Fibroblast of skin of scalp (primary cell): ENCODE results near the gene IGSF22.
"Not testable (repeated sequence)": the region's sequence is repeated elsewhere in the genome, so short reads cannot be mapped to it uniquely, and the experiment has no call there.

ENCODE experiments used
- DNase-seq: peaks from one replicate; pipeline ENCODE4 v3.0.0-alpha.2; 2013

The IGSF22 gene

DNA sequence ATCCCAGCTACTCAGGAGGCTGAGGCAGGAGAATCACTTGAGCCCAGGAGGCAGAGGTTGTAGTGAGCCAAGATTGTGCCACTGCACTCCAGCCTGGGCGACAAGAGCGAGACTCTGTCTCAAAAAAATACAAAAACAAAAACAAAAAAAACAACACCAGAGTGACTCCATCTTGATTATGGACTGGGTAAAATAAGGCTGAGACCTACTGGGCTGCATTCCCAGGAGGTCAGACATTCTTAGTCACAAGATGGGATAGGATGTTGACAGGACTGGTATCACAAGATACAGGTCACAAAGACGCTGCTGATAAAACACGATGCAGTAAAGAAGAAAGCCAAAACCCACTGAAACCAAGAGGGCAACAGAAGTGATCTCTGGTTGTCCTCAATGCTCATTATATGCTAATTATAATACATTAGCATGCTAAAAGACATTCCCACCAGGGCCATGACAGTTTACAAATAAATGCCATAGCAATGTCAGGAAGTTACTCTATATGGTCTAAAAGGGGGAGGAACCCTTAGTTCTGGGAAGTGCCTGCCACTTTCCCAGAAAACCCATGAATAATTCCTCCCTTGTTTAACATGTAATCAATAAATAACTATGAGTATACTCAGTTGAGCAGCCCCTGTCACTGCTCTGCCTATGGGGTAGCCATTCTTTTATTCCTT is 34.4 kb downstream of the IGSF22 start:
- not testable (repeated sequence) for DNase-seq

GRCh38 chr11:18684267-18684666 is 41.7 kb downstream of the IGSF22 start:
- DNase-seq, result no peak

DNA sequence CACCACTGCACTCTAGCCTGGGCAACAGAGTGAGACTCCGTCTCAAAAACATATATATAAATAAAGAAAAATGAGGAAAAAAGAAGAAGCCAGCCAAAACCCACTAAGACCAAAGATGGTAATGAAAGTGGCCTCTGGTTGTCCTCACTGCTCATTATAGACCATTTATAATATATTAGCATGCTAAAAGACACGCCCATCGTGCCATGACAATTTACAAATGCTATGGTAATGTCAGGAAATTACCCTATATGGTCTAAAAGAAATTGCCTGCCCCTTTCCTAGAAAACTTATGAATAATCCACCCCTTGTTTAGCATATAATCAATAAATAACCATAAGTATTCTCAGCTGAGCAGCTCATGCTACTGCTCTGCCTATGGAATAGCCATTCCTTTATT is 43.5 kb downstream of the IGSF22 start:
- DNase-seq, result no peak

DNA sequence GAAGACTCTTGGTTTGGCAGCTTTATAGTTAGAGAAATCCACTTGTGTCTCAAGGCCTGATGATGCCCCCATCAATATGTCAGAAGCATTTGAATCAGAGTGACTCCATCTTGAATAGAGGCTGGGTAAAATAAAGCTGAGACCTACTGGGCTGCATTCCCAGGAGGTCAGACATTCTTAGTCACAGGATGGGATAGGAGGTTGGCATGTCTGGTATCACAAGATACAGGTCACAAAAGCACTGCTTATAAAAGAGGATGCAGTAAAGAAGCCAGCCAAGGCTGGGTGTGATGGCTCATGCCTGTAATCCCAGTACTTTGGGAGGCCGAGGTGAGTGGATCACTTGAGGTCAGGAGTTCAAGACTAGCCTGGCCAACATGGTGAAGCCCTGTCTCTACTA is 44.0 kb downstream of the IGSF22 start:
- DNase-seq, result not testable (repeated sequence)

DNA sequence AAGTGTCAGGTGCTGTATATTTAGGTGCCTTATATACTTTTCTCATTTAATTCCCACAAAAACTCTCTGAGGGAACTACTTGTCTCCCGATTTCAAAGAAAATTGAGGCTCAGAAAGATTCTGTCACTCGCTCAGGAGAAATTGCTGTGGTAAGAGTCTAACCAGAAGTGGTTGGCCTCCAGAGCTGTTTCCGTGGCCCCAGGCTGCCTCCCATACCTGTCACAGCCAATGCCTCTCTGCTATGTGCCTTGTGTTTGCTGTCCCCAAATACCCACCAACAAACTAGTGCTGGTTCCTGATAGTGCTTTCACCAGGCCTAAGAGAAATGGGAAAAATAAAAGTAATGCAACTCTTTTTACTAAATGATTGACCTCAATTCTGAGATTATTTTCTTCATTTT is 48.4 kb downstream of the IGSF22 start:
- DNase-seq, result no peak

DNA sequence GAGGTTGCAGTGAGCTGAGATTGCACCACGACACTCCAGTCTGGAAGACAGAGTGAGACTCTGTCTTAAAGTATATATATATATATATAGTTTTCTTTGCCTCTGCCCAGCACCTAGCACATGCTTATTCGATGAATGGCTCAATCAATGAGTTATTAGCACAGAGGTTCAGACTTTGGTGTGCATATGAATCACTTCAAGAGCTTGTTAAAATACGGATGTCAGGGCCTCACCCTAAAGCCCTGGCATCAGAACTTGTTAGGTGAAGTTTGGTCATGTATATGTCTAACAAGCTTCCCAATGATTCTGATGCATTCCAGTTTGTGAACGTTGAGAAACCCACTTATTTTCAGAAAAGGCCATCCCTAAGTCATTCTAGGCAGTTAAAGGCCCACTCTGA is 49.2 kb downstream of the IGSF22 start:
- no peak for DNase-seq

- DNase-seq, result not testable (repeated sequence)
These were observed 53.8 kb downstream of the IGSF22 start for GRCh38 chr11:18672209-18672608.

DNA sequence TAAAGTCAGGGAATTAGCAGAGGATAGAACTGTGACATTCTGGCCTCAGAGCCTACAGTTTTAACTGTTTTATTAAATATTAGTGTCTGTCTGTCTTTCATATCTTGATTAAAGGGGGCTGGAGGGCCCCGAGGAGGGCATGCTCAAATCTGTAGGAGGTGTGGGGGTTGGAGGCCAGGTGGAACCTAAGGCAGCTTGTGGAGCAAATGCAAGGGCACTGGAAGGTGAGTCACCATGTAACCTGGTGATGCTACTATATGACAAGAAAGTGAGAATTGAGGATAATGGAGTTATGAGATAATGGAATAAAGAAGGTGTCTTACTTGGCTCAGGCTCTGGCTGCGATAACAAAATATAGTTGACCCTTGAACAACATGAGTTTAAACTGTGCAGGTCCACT is 54.7 kb downstream of the IGSF22 start:
- DNase-seq, result no peak

GRCh38 chr11:18669711-18670110 is 56.3 kb downstream of the IGSF22 start:
- DNase-seq, result no peak

- DNase-seq, result no peak
These were observed 56.8 kb downstream of the IGSF22 start for GRCh38 chr11:18669219-18669596.

DNA sequence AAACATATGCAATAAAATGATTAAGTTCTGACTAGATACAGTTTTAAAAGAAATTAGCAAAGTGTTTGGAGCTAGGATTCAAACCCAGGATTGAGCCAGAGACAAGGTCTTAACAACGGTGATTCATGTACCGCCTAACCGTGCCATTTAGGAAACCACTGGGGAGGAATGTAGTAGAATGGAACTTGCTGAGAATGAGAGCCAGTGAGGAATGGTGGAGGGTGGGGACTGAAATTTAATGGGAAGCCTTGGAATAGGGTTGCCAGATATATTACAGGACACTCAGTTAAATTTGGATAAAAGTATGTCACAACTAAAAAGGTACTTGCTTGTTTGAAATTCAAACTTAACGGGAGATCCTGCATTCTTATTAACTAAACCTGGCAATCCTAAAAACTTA is 57.9 kb downstream of the IGSF22 start:
- peak; percentile 14 for DNase-seq

DNA sequence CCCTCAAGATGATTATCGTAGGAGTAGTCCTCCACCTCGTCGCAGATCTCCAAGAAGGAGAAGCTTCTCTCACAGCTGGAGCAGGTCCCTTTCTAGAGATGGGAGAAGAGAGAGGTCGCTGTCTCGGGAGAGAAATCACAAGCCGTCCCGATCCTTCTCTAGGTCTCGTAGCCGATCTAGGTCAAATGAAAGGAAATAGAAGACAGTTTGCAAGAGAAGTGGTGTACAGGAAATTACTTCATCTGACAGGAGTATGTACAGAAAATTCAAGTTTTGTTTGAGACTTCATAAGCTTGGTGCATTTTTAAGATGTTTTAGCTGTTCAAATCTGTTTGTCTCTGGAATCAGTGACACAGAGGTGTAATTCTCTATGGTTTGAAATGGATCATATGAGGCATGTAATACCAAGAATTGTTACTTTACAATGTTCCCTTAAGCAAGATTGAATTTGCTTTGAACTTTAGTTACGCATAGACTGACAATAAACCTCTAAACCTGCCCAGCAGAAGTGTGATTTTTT is 60.6 kb downstream of the IGSF22 start:
- DNase-seq, result not testable (repeated sequence)

DNA sequence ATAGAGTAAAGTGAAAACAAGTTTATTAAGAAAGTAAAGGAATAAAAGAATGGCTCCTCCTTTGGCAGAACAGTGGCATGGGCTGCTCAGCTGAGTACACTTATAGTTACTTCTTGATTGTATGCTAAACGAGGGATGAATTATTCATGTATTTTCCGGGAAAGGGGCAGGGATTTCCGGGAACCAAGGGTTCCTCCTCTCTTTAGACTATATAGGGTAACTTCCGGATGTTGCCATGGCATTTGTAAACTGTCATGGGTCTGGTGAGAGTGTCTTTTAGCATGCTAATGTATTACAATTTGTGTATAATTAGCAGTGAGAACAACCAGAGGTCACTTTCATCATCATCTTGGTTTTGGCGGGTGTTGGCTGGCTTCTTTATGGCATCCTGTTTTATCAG is 68.3 kb downstream of the IGSF22 start:
- DNase-seq, result no peak
